ENCODE measurements around the gene POP4.

- TF ChIP-seq POLR2A (IDR thresholded peaks at IDR 0.05; ENCODE audit: low read depth, low read length) (no peak), MAX (IDR thresholded peaks at IDR 0.05; ENCODE audit: insufficient read depth, insufficient read length) (no peak), CTCF (IDR thresholded peaks at IDR 0.05; ENCODE audit: extremely low read depth in 1 of 2, insufficient read depth in 1 of 2, low read depth in 1 of 2, low read length in 2 of 2) (no peak), POLR2AphosphoS5 (IDR thresholded peaks at IDR 0.05; ENCODE audit: insufficient read depth, low read depth, low read length) (no peak), FOS (IDR thresholded peaks at IDR 0.05; ENCODE audit: borderline replicate concordance, insufficient read depth, low read length) (no peak), EZH2 (IDR thresholded peaks at IDR 0.05; ENCODE audit: borderline replicate concordance, low read depth, low read length, severe bottlenecking) (no peak), MYC (IDR thresholded peaks at IDR 0.05; ENCODE audit: low read depth, low read length) (no peak), GATA2 (IDR thresholded peaks at IDR 0.05; ENCODE audit: insufficient read depth, insufficient read length, low read depth, low read length) (no peak), JUN (IDR thresholded peaks at IDR 0.05; ENCODE audit: borderline replicate concordance, insufficient read depth, insufficient read length, low read depth) (no peak)
These were observed 18.5 kb upstream of the POP4 start for GRCh38 chr19:29587518-29587986.
